AG04449 (cell line): ENCODE results near the gene WNK2.

Experiments
- CTCF ChIA-PET: fragments of 350-600 bp; formaldehyde crosslinking; extraction: SDS; loops from one replicate; lab custom pipeline; 2021; ENCODE audit warnings: antibody characterized with exemption; lab: Yijun Ruan, JAX
- POLR2A ChIA-PET: fragments of 400-600, 350-600 bp; formaldehyde crosslinking; extraction: SDS; loops from one replicate; lab custom pipeline; 2020; ENCODE audit warnings: antibody characterized with exemption, inconsistent platforms; lab: Yijun Ruan, JAX
- DNase-seq: peaks from one replicate; pipeline ENCODE4 v3.0.0-alpha.2; 2010; ENCODE audit warnings: low read depth, low spot score
- H3K4me3 ChIP-seq: 2 replicates; pipeline ENCODE4 v1.5.1; 2011; ENCODE audit warnings: low read depth, mild to moderate bottlenecking, control low read depth, low read length
- CTCF ChIP-seq: IDR thresholded peaks from one replicate; pipeline ENCODE4 v1.5.1; 2011; ENCODE audit warnings: mild to moderate bottlenecking, moderate library complexity, low read length, control low read depth, inconsistent platforms; ENCODE audit not compliant: insufficient read depth; ENCODE audit errors: missing control alignments

Gene WNK2

GRCh38 chr9:93265972-93266371 lies 82.0 kb downstream of the WNK2 start:
- no peak for TF ChIP-seq CTCF
- ChIA-PET CTCF (no interaction called here), POLR2A (no interaction called here)
- no peak overlapping the region for H3K4me3 ChIP-seq
- no peak for DNase-seq

GRCh38 chr9:93266521-93267001 lies 82.6 kb downstream of the WNK2 start:
- DNase-seq: no peak
- no peak overlapping the region for H3K4me3 ChIP-seq
- ChIA-PET CTCF (no interaction called here), POLR2A (no interaction called here)
- no peak for TF ChIP-seq CTCF

GRCh38 chr9:93267091-93267541 lies 83.2 kb downstream of the WNK2 start:
- POLR2A ChIA-PET: no interaction called here
- CTCF ChIA-PET: no interaction called here
- TF ChIP-seq CTCF: no peak
- no peak overlapping the region for H3K4me3 ChIP-seq
- no peak for DNase-seq

- CTCF ChIA-PET: no interaction called here
Measured at GRCh38 chr9:93267681-93268505, 84.0 kb downstream of the WNK2 start.

GRCh38 chr9:93268551-93269314 lies 84.8 kb downstream of the WNK2 start:
- POLR2A ChIA-PET: no interaction called here
- H3K4me3 ChIP-seq: no peak overlapping the region
- CTCF ChIA-PET: no interaction called here
- no peak for DNase-seq
- no peak for TF ChIP-seq CTCF

More at GRCh38 chr9:93267681-93268505, 84.0 kb downstream of the WNK2 start:
- no peak for DNase-seq
- H3K4me3 ChIP-seq: no peak overlapping the region
- POLR2A ChIA-PET: no interaction called here
- TF ChIP-seq CTCF: no peak

- no peak for DNase-seq
- ChIA-PET CTCF (no interaction called here), POLR2A (no interaction called here)
- no peak for TF ChIP-seq CTCF
- H3K4me3 ChIP-seq: no peak overlapping the region
Measured at GRCh38 chr9:93270976-93271375, 87.0 kb downstream of the WNK2 start.
